HG03442 (cell line): ENCODE measurements around the gene CPEB3.
"Not testable (repeated sequence)": the region's sequence is repeated elsewhere in the genome, so short reads cannot be mapped to it uniquely, and the experiment has no call there.

Source experiments
- ATAC-seq: cut with Tn5 transposase; IDR thresholded peaks from one replicate; pipeline ENCODE4 v1.9.1; 2021; ENCODE audit warnings: mild to moderate bottlenecking, moderate library complexity; ENCODE audit not compliant: unreplicated experiment

The CPEB3 gene

GRCh38 chr10:92052741-92053140 is 238.1 kb downstream of the CPEB3 start:
- no peak for ATAC-seq

DNA sequence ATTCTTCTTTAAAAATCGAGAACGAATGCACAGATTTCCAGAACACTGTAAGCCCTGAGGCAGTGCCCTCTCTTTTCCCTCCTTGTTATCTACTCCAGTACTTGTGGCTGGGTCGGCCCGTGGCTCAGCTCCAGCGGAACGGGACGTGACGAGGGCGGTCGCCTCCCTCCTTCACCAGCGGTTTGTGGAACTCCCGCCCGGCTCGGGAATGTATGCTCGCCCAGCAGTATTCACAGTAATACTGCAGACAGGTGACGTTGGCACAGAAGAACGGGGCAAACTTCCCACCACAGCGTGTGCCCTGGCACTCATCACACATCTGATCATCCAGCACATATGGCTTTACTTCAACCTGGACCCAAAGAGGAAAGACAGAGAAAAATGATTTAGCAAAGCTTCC is 238.8 kb downstream of the CPEB3 start:
- no peak for ATAC-seq

GRCh38 chr10:92047215-92047614 is 243.7 kb downstream of the CPEB3 start:
- no peak for ATAC-seq

- no peak for ATAC-seq
These were observed 245.2 kb downstream of the CPEB3 start for GRCh38 chr10:92045641-92046106.

GRCh38 chr10:92042541-92042940 is 248.3 kb downstream of the CPEB3 start:
- no peak for ATAC-seq

DNA sequence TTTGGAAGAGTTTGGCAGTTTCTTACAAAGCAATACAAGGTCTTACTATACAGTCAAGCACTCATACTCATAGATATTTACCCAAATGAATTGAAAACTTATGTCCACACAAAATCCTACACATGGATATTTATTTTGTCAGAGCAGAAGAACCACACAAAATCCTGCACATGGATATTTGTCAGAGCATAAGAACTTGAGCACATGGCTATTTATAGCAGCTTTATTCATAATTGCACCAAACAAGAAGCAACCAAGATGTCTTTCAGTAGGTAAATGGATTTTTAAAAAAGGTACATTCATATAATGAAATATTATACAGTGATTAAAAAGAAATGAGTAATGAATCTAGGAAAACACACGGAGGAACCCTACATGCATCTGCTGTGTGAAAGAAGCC is 251.9 kb downstream of the CPEB3 start:
- ATAC-seq, result no peak

- ATAC-seq, result not testable (repeated sequence)
These were observed 257.8 kb downstream of the CPEB3 start for GRCh38 chr10:92033070-92033469.

- ATAC-seq, result no peak
These were observed 259.3 kb downstream of the CPEB3 start for GRCh38 chr10:92031580-92031979.

GRCh38 chr10:92027141-92027540 is 263.7 kb downstream of the CPEB3 start:
- ATAC-seq, result no peak

GRCh38 chr10:92025340-92025739 is 265.5 kb downstream of the CPEB3 start:
- ATAC-seq, result not testable (repeated sequence)

DNA sequence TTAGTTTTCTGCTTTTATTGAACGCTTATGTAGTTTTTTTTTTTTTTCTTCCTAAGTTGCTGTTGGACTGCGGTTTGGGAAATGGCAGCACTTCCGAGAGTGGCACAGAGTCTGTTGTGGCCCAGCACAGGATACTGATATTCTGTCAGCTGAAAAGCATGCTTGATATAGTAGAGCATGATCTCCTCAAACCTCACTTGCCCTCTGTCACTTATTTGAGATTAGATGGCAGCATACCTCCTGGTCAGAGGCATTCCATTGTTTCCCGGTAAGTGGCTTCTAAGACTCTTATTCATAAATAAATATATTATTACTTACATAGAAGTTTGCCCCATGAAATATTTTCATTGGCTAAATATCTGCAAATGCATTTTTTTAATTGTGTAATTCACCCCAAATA is 266.2 kb downstream of the CPEB3 start:
- ATAC-seq, result no peak

- no peak for ATAC-seq
These were observed 276.3 kb downstream of the CPEB3 start for GRCh38 chr10:92014620-92015019.

DNA sequence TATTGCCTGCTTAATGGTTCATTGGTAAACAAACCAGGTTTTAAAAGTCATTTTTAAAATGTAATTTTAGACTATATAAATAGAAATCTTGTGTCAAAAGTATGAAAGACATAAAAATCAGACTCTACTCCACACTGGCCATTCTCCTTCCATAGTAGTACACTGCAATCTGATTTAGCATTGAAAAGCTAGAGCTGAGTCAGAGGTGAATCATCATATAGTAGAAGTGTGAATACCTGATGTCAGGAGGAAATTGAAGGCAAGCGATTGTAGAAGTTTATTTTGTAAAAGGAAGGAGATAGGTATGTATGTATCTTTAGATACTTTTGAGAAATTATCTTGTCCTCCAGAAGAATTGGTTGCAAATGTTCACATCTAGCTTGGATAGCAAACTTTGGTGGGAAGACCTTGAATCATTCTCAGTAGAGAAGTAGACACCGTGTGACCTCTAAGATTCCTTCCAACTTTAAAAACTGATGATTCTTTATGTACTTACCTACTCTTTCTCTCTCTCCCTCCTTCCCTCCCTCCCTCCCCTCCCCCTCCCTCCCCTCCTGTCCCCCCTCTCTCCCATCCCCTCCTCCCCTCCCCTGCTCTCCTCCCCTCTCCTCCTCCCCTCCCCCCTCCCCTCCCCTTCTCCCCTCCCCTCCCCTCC is 279.2 kb downstream of the CPEB3 start:
- no peak for ATAC-seq

GRCh38 chr10:92010047-92010735 is 280.7 kb downstream of the CPEB3 start:
- ATAC-seq, result no peak

- ATAC-seq, result no peak
These were observed 281.4 kb downstream of the CPEB3 start for GRCh38 chr10:92009445-92009844.

GRCh38 chr10:92005978-92006377 is 284.9 kb downstream of the CPEB3 start:
- ATAC-seq, result no peak

DNA sequence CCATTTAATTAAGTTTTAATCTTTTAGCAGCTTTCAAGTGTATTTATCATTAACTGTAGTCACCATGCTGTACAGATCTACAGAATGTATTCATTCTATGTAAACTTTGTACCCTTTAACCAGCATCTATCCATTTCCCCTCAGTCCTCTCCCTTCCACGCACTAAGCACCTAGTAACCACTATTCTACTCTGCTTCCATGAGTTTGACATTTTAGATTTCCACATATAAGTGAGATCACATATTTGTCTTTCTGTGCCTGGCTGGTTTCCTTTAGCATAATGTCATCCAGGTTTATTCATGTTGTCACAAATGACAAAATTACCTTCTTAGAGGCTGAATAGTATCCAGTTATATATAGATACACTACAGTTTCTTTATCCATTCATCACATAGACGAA is 287.6 kb downstream of the CPEB3 start:
- ATAC-seq, result no peak

DNA sequence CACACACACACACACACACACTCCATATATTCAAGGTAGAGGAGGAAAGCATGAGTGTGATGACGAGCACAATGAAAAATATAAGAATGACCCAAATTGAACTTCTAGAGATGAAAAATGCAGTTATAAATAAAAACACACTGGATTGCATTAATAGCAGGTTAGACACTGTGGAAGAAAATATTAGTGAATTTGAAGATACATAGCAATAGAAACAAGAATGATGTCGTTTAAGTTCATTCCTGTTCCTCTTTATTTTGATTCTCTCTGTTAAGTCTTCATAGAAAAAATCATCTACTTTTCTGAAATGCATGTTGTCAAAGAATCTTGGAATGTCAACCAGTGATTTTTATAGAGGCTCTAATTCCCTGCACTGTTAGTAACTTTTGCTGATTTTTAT is 288.9 kb downstream of the CPEB3 start:
- ATAC-seq, result no peak

GRCh38 chr10:92001581-92001980 is 289.3 kb downstream of the CPEB3 start:
- no peak for ATAC-seq
